CD4-positive, alpha-beta T cell (primary cell): ENCODE results near the gene ADAMTS3. TPM values are rescaled to one million over a fixed set of nuclear protein-coding genes. Genes with fewer than 3 reads are reported as not detected.

Source experiments
- ATAC-seq: fragments of 200-7000 bp; cut with Tn5 transposase; one replicate; pipeline ENCODE4 v1.10.0; 2022; ENCODE audit warnings: mild to moderate bottlenecking; ENCODE audit not compliant: poor library complexity
- CTCF ChIA-PET: fragments of 350-600 bp; sonication (Branson Sonifier 250); formaldehyde crosslinking; loops from one replicate; lab custom pipeline; 2021; ENCODE audit warnings: antibody characterized with exemption, inconsistent platforms; lab: Charles Lee
- POLR2A ChIA-PET: fragments of 350-600 bp; sonication (Branson Sonifier 250); formaldehyde crosslinking; loops from one replicate; lab custom pipeline; 2021; ENCODE audit warnings: antibody characterized with exemption, inconsistent platforms; lab: Charles Lee
- DNase-seq, 14 experiments: peaks; one replicate each; pipeline ENCODE4 v3.0.0-alpha.2; 2013 to 2020; ENCODE audit warnings: mixed read lengths in 2 of 14
- H3K27ac ChIP-seq, 2 donors: one replicate each; pipeline versions ENCODE4 v1.5.1 to v1.7.0; 2013; ENCODE audit warnings: low read length in 2 of 2, low read depth in 1 of 2, mild to moderate bottlenecking in 1 of 2
- H3K27me3 ChIP-seq, 2 experiments: 1 replicate in 1 of 2; 2 replicates in 1 of 2; pipeline versions ENCODE4 v1.6.1 to v1.7.0; 2013; ENCODE audit warnings: low read length in 2 of 2, control low read depth in 1 of 2, mild to moderate bottlenecking in 1 of 2, moderate library complexity in 1 of 2; ENCODE audit not compliant: insufficient read depth in 2 of 2, control insufficient read depth in 1 of 2
- H3K36me3 ChIP-seq: one replicate; pipeline ENCODE4 v1.6.1; 2013; ENCODE audit warnings: low read length, control low read depth; ENCODE audit not compliant: insufficient read depth
- H3K4me1 ChIP-seq: one replicate; pipeline ENCODE4 v1.6.1; 2013; ENCODE audit warnings: low read length, control low read depth; ENCODE audit not compliant: insufficient read depth
- H3K4me3 ChIP-seq: one replicate; pipeline ENCODE4 v1.5.1; 2013; ENCODE audit warnings: mild to moderate bottlenecking, low read length, moderate library complexity
- H3K9me3 ChIP-seq, 2 experiments: 1 replicate in 1 of 2; 2 replicates in 1 of 2; pipeline versions ENCODE4 v1.6.1 to v1.7.0; 2013; ENCODE audit warnings: low read length in 2 of 2, mild to moderate bottlenecking in 2 of 2, control low read depth in 1 of 2, moderate library complexity in 1 of 2; ENCODE audit not compliant: control insufficient read depth in 1 of 2, insufficient read depth in 1 of 2
- H3K27ac Mint-ChIP-seq: one replicate; pipeline ENCODE4 v1.8.0; 2020; ENCODE audit warnings: mixed read lengths
- H3K27me3 Mint-ChIP-seq: one replicate; pipeline ENCODE4 v1.8.0; 2021; ENCODE audit warnings: mixed read lengths
- H3K36me3 Mint-ChIP-seq: one replicate; pipeline ENCODE4 v1.8.0; 2021; ENCODE audit warnings: low read depth, mixed read lengths
- H3K4me1 Mint-ChIP-seq: one replicate; pipeline ENCODE4 v1.8.0; 2021; ENCODE audit warnings: low read depth, mixed read lengths
- H3K4me3 Mint-ChIP-seq: one replicate; pipeline ENCODE4 v1.8.0; 2020; ENCODE audit warnings: mild to moderate bottlenecking, mixed read lengths
- H3K9me3 Mint-ChIP-seq: one replicate; pipeline ENCODE4 v1.8.0; 2020; ENCODE audit warnings: mixed read lengths
- intact Hi-C, 2 experiments: fragments of 100-400 bp; cut with DNase I in 1 of 2; cut with micrococcal nuclease in 1 of 2; formaldehyde crosslinking; loops; one replicate each; pipeline versions ENCODE4 v1.15.1 to v1.9.0; 2023 to 2025; cut with DNase I, micrococcal nuclease
- total RNA-seq, 174 experiments: library from RNA in 2 of 174; stranded (reverse) in 2 of 174; gene quantifications; one replicate each; pipeline ENCODE4 v1.2.3 and lab custom pipeline; 2021 to 2026
- TF ChIP-seq, protein P1 (sequence below): fragments of 200-600 bp; IDR thresholded peaks from one replicate; pipeline ENCODE4 v1.8.0; 2022; ENCODE audit warnings: antibody characterized with exemption, mild to moderate bottlenecking

ADAMTS3 gene
- total RNA-seq, 2 experiments from 2014 or later, result not detected

DNA sequence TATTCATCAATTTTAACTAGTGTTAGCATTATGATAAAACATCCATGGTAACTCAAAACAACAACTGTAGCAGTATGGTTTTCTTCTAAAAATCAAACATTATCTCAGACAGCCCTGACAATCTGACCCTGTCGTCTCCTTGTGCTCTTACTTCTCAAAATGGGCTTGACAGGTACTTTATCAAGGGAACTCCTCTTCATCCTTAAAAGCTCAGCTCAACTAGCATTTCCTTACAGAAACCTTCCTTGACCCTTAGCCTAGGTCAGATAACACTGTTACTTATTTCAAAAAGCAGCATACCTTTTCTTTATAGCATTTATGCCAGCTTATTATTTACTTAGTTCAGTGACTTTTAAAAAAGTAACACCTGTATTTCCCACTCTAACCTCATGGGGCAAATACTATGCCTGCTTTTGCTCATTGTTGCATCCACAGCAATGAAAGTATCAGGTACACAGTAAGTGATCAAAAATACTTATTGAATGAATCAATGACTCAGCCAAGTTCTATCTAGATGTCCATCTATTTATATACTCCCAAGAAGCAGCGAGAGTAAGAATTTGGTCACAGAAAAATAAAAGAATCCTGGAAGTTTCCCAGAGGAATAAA is 41.9 kb downstream of the ADAMTS3 start:
- ATAC-seq (no peak), DNase-seq (no peak)
- Mint-ChIP-seq H3K4me1 (no peaks in the 10 kb centered on the region), H3K9me3 (no peaks in the 10 kb centered on the region), H3K27me3 (peaks cover 9% of the 10 kb centered on the region), H3K36me3 (no peaks in the 10 kb centered on the region), H3K4me3 (no peak overlapping the region), H3K27ac (no peak overlapping the region)
- TF ChIP-seq, protein P1, sequence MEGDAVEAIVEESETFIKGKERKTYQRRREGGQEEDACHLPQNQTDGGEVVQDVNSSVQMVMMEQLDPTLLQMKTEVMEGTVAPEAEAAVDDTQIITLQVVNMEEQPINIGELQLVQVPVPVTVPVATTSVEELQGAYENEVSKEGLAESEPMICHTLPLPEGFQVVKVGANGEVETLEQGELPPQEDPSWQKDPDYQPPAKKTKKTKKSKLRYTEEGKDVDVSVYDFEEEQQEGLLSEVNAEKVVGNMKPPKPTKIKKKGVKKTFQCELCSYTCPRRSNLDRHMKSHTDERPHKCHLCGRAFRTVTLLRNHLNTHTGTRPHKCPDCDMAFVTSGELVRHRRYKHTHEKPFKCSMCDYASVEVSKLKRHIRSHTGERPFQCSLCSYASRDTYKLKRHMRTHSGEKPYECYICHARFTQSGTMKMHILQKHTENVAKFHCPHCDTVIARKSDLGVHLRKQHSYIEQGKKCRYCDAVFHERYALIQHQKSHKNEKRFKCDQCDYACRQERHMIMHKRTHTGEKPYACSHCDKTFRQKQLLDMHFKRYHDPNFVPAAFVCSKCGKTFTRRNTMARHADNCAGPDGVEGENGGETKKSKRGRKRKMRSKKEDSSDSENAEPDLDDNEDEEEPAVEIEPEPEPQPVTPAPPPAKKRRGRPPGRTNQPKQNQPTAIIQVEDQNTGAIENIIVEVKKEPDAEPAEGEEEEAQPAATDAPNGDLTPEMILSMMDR, result no peak
- Histone ChIP-seq H3K27me3 (no peaks in the 10 kb centered on the region), H3K4me1 (no peaks in the 10 kb centered on the region), H3K27ac (no peak overlapping the region), H3K9me3 (no peaks in the 10 kb centered on the region), H3K36me3 (no peaks in the 10 kb centered on the region), H3K4me3 (no peak overlapping the region)
- ChIA-PET POLR2A (no interaction called here), CTCF (no interaction called here)
- intact Hi-C loops, result no loop called here

DNA sequence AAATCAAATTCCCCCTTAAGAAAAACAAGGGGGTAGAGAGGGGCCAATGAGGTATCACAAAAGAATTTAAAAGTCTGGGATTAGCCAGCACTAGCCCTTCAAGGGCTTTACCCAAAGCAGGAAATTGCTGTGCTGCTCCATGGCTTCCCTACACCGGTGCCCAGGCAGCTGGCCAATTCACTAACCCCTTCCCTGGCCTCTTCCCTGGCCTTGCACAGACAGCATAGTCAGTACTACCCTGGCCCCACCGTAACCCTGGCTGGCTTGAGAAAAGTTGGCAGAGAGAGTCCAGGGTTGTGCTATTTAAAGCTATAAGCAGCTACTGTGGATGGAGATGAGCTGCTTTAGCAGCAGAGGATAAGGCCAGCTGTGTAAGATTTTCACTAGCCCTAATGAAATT is 43.1 kb downstream of the ADAMTS3 start:
- CTCF ChIA-PET, result no interaction called here
- TF ChIP-seq, protein P1, result no peak

DNA sequence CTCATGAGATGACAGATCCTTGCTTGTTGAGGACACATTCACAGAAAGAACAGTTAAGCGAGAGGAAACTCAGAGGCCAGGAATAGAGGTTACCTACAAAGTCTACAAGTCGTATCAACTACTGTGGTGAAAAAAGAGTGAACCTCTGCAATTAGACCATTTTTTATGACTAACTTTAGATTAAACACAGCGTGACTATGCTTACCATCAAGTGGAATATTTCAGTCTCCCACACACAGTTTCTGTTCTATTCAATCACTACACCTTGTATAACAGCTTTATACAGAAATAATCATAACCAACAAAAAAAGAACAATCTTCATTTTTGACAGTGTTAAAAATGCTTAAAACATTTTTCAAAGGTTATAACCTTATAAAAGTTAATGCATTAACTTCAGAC is 46.6 kb downstream of the ADAMTS3 start:
- TF ChIP-seq, protein P1, result no peak
- H3K27me3 Mint-ChIP-seq, result peaks cover 9% of the 10 kb centered on the region
- no peak overlapping the region for H3K27ac Mint-ChIP-seq
- CTCF ChIA-PET, result no interaction called here
- Histone ChIP-seq H3K9me3 (peaks cover 0 to 5% of the 10 kb centered on the region in 2 experiments), H3K36me3 (no peaks in the 10 kb centered on the region), H3K4me1 (no peaks in the 10 kb centered on the region), H3K27ac (no peak overlapping the region), H3K4me3 (no peak overlapping the region), H3K27me3 (no peaks in the 10 kb centered on the region)
- no peaks in the 10 kb centered on the region for H3K9me3 Mint-ChIP-seq
- DNase-seq (no peak), ATAC-seq (no peak)
- H3K4me3 Mint-ChIP-seq, result no peak overlapping the region
- POLR2A ChIA-PET, result no interaction called here
- no peaks in the 10 kb centered on the region for H3K36me3 Mint-ChIP-seq
- intact Hi-C loops, result no loop called here
- H3K4me1 Mint-ChIP-seq, result no peaks in the 10 kb centered on the region

More for the DNA sequence above, 43.1 kb downstream of the ADAMTS3 start:
- Mint-ChIP-seq H3K27me3 (peaks cover 9% of the 10 kb centered on the region), H3K4me1 (no peaks in the 10 kb centered on the region), H3K4me3 (no peak overlapping the region), H3K27ac (no peak overlapping the region), H3K36me3 (no peaks in the 10 kb centered on the region), H3K9me3 (no peaks in the 10 kb centered on the region)
- Histone ChIP-seq H3K4me1 (no peaks in the 10 kb centered on the region), H3K27ac (no peak overlapping the region), H3K27me3 (no peaks in the 10 kb centered on the region), H3K36me3 (no peaks in the 10 kb centered on the region), H3K9me3 (no peaks in the 10 kb centered on the region), H3K4me3 (no peak overlapping the region)
- POLR2A ChIA-PET, result no interaction called here
- ATAC-seq, result no peak
- intact Hi-C loops, result no loop called here
- no peak for DNase-seq
